ENCODE data around the gene BCL10. TPM values are rescaled to one million over a fixed set of nuclear protein-coding genes. Genes with fewer than 3 reads are reported as not detected.

BCL10 gene
- 13.1 and 19.8 TPM in 2 replicates for total RNA-seq (2014; rRNA removed; shearing (Covaris generic))

DNA sequence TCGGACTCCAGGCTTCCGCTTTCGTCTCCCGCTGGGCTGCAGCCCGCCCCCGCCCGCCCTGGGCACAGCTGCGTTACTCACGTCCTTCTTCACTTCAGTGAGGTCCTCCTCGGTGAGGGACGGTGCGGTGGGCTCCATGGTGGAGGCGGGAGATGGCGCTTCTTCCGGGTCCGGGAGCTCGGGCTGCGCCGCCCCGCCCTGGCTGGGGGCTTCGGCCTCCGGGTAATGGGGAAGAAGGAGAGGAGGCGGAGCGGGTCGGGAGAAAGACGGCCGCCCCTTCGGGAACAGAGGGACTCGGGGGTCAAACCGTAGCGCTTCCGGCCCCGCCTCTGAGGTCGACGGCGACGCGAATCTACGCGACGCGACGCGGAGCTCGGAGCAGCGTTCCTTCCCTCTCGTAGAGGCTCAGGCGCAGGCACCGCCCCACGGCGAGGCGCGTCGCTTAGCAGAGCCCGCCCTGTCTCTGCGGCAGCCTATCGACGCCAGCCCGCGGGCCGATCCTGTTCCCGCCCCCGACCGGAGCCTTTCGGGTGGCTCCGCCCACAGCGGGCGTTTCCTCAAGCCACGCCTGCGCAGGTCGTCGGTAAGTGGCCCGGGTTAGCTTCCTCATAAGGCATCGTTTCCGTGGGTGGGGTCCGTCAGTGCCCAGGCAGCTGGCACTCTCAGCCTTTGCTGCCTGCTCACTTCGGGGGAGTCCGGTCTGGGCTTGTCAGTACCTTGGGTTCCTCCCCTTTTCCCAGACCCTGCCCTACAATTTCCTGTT is at the start of gene BCL10:
Gene BCL10 (minus strand): TSS at position 418 of the 763 bp plus-strand sequence. CDS start 280 bp downstream, at position 138.
- DNase-seq (ENCODE audit: low spot score), result peak; percentile 97

DNA sequence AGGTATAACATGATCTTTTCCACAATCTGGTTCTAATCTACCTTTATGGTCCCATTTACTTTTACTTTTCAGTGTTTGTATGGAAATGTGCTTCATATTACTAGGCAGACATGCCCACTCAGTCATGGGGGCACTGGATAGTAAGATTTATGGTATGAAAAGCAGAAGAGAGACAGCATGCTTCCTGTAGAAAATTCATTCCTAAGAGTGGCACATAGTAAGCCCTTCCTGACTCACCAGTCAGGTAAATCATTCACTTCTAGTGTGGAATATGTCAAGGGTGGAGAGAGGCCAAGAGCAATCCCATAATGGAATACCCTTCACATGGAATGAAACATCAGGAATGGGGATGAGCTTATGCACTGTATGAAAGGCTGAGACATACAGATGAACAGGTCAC is 49.5 kb upstream of the BCL10 start:
- no peak for DNase-seq (ENCODE audit: low spot score)

- DNase-seq (ENCODE audit: low spot score), result no peak
Observed at GRCh38 chr1:85323770-85324169, 47.3 kb upstream of the BCL10 start.

DNA sequence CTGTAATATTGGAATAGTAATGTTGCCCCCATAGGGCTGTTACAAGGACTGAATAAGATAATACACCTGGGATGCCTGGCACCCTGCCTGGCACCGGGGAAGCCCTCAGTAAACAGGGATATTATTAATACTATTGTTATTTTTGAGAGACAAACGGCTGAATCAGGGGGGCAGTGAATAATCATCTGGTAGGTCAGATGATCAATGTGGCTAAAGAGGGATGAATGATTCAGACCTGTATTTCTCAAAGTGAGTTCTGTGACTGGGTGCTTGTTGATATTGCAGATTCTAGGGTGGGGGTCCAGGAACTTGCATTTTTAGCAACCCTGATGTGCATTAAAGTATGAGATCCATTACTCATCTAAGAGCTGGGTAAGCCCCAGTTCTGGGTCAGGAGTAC is 46.2 kb upstream of the BCL10 start:
- no peak for DNase-seq (ENCODE audit: low spot score)

DNA sequence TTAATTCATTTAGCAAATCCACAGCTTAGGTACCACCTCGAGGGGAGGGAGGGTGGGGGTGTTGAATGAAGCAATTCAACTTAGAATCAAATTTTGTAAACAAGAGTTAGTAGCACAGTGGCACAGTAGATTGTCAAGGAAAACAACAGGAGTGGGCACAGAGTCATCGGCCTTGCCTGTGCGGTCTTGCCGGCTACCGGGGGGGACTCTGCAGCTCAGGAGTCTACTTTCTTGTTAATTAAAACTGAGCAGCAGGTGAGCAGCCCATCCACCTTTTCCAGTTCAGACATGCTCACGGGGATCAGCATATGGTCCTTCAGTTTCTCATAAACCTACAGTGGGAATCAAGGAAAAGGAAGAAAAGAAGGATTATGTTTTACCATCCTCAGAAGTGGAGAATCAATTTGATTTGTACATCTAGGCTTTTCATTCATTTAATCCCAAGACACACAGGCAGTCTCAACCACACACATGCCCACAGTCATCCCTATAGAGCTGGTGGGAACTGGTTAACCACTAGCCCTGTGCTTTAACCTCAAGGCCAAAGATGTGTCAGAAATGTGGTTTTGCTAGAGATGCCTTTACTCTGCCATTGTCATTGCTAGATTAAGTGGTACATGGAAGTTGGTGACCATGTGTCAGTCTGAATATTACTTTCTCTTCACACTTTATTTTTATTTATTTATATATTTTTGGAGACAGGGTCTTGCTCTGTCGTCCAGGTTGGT is 45.0 kb upstream of the BCL10 start:
- peak; percentile 20 for DNase-seq (ENCODE audit: low spot score)

GRCh38 chr1:85320371-85321131 is 44.1 kb upstream of the BCL10 start:
- DNase-seq (ENCODE audit: low spot score), result no peak

DNA sequence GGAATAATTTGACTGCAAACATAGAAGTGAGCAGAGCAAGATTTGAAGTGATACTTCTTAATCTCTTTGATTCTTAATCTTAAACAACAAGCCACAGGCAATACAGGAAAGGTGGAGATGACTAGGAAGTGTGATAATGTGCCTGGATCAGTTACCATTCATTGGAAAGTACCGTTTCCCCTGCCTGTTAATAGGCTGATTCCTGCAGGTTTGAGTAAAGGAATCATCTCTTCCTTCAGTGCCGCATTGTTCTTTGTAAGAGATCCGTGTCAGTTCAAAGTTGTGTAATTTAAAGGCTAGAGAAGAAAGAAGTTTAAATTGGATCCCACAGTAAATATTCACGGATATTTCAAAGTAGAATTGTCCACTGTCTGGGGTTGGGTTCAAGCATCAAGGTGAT is 43.5 kb upstream of the BCL10 start:
- no peak for DNase-seq (ENCODE audit: low spot score)

DNA sequence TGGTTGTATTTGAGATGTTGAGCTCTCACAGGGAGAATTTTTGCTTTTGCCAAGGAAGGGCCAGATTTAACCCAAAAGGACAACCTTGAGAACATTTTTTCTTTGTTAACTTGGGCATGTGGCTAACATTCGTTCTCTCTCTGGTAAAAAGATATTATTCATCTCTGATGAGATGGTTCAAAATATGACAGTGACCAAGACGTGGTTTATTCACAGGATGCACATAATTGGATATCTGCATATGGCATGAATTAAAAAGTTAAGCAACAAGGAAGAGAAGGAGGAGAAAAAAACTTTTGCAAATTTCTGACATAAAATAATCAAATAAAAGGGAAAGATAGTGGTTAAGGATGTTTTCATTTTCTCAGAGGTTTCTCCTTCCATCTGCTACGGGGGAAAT is 43.1 kb upstream of the BCL10 start:
- no peak for DNase-seq (ENCODE audit: low spot score)

- no peak for DNase-seq (ENCODE audit: low spot score)
Observed at GRCh38 chr1:85318217-85318616, 41.8 kb upstream of the BCL10 start.

- DNase-seq (ENCODE audit: low spot score), result no peak
Observed at GRCh38 chr1:85317560-85317959, 41.1 kb upstream of the BCL10 start.

DNA sequence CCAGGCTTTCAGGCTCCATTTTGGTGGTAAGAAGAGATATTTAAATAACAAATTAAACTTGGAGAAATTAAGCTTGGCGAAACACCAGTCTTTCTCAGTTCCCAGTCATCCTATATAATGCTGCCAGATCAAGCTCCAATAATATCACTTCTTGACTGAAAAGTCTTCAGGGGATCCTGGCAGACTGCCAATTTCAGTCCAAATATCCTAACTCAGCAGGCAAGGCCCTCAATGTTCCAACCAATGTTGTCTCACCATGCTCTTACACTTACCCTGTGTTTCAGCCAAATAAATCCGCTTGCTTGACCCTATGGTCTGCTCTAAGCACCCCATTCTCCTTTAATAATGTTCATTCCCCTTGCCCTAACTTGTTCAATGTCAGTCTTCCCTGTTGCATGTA is 39.9 kb upstream of the BCL10 start:
- DNase-seq (ENCODE audit: low spot score), result no peak

DNA sequence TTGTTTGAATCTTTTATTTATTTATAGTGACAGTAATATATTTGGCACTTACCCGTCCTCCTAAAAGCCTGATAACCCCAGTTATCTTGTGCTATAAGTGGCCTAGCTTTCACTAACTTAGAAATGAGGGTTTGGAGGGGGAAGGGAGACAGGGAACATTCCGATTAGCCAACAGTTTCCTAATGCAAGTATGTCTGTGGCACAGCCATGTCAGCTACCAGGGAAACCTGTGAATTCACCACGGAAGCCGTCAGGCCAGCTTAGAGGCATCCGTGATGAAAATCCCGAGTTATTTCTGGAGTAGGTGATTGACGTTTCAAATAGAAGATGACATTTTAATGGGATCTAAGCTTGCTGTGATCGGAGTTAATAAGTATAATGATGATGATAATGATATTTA is 39.4 kb upstream of the BCL10 start:
- no peak for DNase-seq (ENCODE audit: low spot score)

DNA sequence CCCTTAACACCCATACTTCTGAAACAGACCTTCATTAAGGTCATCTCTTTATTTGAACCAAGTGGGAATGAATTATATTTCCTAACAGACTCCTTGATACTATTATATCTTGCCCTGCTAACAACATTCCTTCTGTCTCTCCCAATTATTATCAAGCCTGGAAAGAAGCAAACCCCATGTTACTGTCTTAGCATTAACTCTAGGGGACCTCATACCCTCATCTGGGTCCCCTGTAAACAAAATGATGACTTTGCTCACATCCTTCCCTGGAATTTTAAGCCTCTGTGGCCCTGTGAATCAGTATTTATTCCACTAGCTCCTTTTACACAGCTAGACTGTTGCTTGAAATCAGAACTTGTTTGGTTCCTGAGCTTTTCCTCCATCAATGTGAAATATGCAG is 38.3 kb upstream of the BCL10 start:
- DNase-seq (ENCODE audit: low spot score), result no peak

DNA sequence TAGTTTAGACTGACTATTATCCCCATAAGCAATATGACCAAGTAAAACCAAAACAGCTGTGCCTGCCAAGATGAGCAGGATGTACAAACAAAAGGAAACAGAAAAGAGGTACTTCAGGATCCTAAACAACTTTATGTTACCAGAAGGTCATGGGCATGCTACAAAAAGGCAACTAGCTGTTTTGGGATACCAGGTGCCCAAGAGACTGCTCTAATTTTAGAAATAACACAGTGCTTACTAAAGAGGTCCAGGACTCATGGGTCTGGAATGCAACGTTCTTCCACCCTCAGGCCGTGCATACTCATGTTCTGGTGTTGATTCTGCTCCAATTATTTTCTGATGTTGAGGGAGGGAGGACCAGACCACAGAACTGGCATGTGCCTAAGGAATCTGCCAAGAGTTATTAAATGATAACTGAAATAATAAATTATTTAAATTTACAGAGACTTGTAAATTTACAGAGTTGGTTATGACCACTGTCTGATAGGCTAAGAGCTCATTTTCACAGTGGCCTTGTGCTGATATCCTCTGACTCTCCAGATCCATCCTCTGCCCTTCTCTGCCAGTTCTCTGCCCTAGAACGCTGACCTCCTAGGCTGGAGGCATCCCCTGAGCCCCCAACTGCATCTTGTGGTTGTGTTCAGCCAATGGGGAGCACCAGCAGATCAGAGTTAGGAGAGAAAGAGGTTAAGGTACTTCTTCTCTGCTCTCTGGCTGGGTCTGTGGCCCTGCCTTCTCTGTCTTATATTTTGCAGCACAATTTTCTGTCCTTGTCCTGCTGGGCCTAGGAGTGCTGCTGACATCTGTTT is 37.7 kb upstream of the BCL10 start:
- DNase-seq (ENCODE audit: low spot score), result peak; percentile 29

GRCh38 chr1:85311818-85312217 is 35.4 kb upstream of the BCL10 start:
- DNase-seq (ENCODE audit: low spot score), result no peak

- no peak for DNase-seq (ENCODE audit: low spot score)
Observed at GRCh38 chr1:85308833-85309350, 32.5 kb upstream of the BCL10 start.

DNA sequence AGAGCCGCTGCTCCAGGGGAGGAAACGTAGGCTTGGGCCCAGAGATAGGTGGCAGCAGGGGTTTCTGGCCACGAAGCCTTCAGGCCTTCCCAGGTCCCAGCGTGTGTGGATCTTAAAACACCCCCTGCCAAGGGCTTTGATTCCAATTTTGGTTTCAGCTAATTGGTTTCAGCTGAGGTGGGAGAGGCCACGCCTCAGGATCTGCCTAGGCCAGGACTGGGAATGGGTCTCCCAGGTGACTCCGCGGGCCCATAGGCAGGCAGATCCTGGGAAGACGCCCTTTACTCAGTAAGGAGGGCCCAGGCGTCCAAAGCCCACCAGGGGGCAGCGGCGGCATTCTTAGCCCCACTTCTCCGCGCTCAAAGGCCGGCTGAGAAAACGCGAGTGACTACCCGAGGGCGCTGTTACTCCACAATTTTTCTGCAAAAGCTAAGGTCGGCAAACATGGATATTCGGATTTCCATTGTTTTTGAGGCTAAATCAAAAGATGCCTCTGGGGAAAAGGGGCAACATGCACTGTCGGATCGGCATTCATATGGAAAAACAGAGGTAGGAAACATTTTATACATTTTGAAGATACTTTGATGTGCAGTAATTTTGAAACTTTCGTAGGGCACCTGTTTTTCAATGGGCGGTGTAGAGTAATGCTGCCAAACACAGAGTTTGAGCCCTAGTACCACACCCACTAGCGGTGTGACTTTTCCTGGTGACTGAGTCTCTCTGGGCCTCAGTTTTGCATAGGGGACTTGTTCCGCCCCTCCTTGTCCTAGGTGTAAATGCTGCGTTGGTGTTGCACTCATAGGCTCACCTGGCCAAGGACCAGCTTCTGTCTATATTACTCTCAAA is 31.8 kb upstream of the BCL10 start:
- peak; percentile 65 for DNase-seq (ENCODE audit: low spot score)

- no peak for DNase-seq (ENCODE audit: low spot score)
Observed at GRCh38 chr1:85306236-85306635, 29.8 kb upstream of the BCL10 start.

DNA sequence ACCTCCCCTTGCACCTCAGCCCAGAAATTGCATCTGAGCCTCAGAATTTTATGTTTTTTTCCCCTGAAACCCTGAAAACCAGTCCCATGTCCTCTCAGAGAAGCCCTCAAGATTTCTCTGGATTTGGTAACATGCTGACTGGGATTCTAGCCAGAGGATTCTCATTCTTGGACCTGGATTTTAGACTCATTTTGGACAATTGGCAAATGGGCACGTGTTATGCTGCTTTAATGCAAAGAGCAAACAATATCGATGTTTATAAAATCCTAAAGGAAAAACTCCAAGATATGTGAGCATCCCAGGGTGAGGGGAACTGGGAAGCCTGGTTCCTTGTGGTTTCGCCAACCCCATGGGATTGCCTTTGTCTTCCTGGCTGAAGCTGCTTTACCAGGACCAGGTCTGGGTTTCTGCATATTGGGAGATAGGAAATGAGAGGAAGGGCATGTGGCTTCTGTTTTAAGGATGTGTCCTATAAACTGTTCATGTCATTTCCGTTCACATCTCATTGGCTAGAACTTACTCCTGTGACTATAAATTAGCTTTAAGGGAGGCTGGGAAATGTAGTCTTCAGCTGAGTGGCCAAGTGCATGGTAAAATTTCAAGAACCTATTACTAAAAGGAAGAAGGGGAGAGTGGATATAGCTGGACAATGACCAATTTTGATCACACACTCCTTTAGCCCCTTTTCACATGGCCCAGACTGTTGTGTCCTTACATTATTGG is 27.2 kb upstream of the BCL10 start:
- no peak for DNase-seq (ENCODE audit: low spot score)

GRCh38 chr1:85300140-85300539 is 23.7 kb upstream of the BCL10 start:
- no peak for DNase-seq (ENCODE audit: low spot score)
